C4-2B (cell line): Measurements from ENCODE around the gene QSOX2.

ENCODE experiments used
- CTCF ChIP-seq: fragments of 450-650 bp; conservative IDR thresholded peaks from 2 replicates; pipeline ENCODE4 v1.5.1; 2017; ENCODE audit warnings: mild to moderate bottlenecking
- ZFX ChIP-seq: fragments of 450-650 bp; IDR thresholded peaks from 2 replicates; pipeline ENCODE4 v1.6.1; 2017

GRCh38 chr9:136278894-136279293 is 33.3 kb upstream of the QSOX2 start:
- TF ChIP-seq CTCF: no peak
- TF ChIP-seq ZFX: no peak
